GM20431 (cell line): ENCODE data around the gene C2orf49.

Experiments used
- in situ Hi-C: fragments of 300-500 bp; cut with MseI, MboI; formaldehyde crosslinking; loops from one replicate; pipeline ENCODE4 v1.15.0; 2020; ENCODE audit warnings: low sequenced_read_pairs; ENCODE audit not compliant: unreplicated experiment

C2orf49 gene

GRCh38 chr2:105380432-105381100, 43.2 kb downstream of the C2orf49 start:
- in situ Hi-C loops, result no loop called here

- in situ Hi-C loops, result no loop called here
These were observed 43.8 kb downstream of the C2orf49 start for GRCh38 chr2:105381101-105381668.

GRCh38 chr2:105382177-105382576, 44.8 kb downstream of the C2orf49 start:
- in situ Hi-C loops, result no loop called here

GRCh38 chr2:105383432-105384166, 46.3 kb downstream of the C2orf49 start:
- in situ Hi-C loops, result no loop called here

GRCh38 chr2:105384216-105384615, 46.9 kb downstream of the C2orf49 start:
- in situ Hi-C loops, result no loop called here

- in situ Hi-C loops, result no loop called here
These were observed 47.5 kb downstream of the C2orf49 start for GRCh38 chr2:105384861-105385260.

GRCh38 chr2:105385731-105386540, 48.6 kb downstream of the C2orf49 start:
- in situ Hi-C loops, result no loop called here

GRCh38 chr2:105387225-105387624, 49.9 kb downstream of the C2orf49 start:
- in situ Hi-C loops, result no loop called here

- in situ Hi-C loops, result no loop called here
These were observed 51.6 kb downstream of the C2orf49 start for GRCh38 chr2:105388971-105389381.

- in situ Hi-C loops, result no loop called here
These were observed 53.1 kb downstream of the C2orf49 start for GRCh38 chr2:105390454-105390853.

- in situ Hi-C loops, result no loop called here
These were observed 53.8 kb downstream of the C2orf49 start for GRCh38 chr2:105391058-105391627.

GRCh38 chr2:105391763-105392662, 54.7 kb downstream of the C2orf49 start:
- in situ Hi-C loops, result no loop called here

- in situ Hi-C loops, result no loop called here
These were observed 56.2 kb downstream of the C2orf49 start for GRCh38 chr2:105393373-105394055.

GRCh38 chr2:105394951-105395611, 57.7 kb downstream of the C2orf49 start:
- in situ Hi-C loops, result no loop called here

GRCh38 chr2:105395691-105396090, 58.4 kb downstream of the C2orf49 start:
- in situ Hi-C loops, result no loop called here

GRCh38 chr2:105396254-105397024, 59.1 kb downstream of the C2orf49 start:
- in situ Hi-C loops, result no loop called here

- in situ Hi-C loops, result no loop called here
These were observed 59.8 kb downstream of the C2orf49 start for GRCh38 chr2:105397025-105397722.
